Keratinocyte (primary cell): Measurements from ENCODE around the gene PKLR. TPM values are rescaled to one million over a fixed set of nuclear protein-coding genes. Genes with fewer than 3 reads are reported as not detected.

Experiments
- DNase-seq: peaks from one replicate; pipeline ENCODE4 v3.0.0-alpha.2; 2011; ENCODE audit warnings: low read depth, missing footprints, low spot score
- FAIRE-seq: peaks from 2 replicates; lab custom pipeline; 2011; peaks lifted over from hg19 to GRCh38; lab: Jason Lieb, UNC
- H2AFZ ChIP-seq: 2 replicates; pipeline ENCODE4 v1.6.0; 2012; ENCODE audit warnings: low read length, control low read depth, inconsistent platforms; ENCODE audit not compliant: control insufficient read depth
- H3K27ac ChIP-seq: 2 replicates; pipeline ENCODE4 v1.5.1; 2011; ENCODE audit warnings: low read length; ENCODE audit not compliant: control insufficient read depth, insufficient read depth
- H3K27me3 ChIP-seq: 3 replicates; pipeline ENCODE4 v1.6.0; 2011; ENCODE audit warnings: low read length; ENCODE audit not compliant: control insufficient read depth, insufficient read depth; ENCODE audit errors: extremely low read depth
- H3K36me3 ChIP-seq, 2 experiments: 2 replicates in 1 of 2; 3 replicates in 1 of 2; pipeline ENCODE4 v1.5.1; 2011; ENCODE audit warnings: low read length in 2 of 2, mild to moderate bottlenecking in 1 of 2; ENCODE audit not compliant: control insufficient read depth in 2 of 2, insufficient read depth in 2 of 2; ENCODE audit errors: extremely low read depth in 1 of 2
- H3K4me1 ChIP-seq: 3 replicates; pipeline ENCODE4 v1.5.1; 2011; ENCODE audit warnings: low read length; ENCODE audit not compliant: control insufficient read depth, insufficient read depth; ENCODE audit errors: extremely low read depth
- H3K4me2 ChIP-seq: 3 replicates; pipeline ENCODE4 v1.6.0; 2011; ENCODE audit warnings: low read depth, low read length; ENCODE audit not compliant: control insufficient read depth, insufficient read depth; ENCODE audit errors: extremely low read depth
- H3K4me3 ChIP-seq, 3 experiments: fragments of 200-600 bp in 1 of 3; sonication (generic) in 1 of 3; 2 replicates in 2 of 3; 3 replicates in 1 of 3; pipeline ENCODE4 v1.5.1; 2011 to 2016; ENCODE audit warnings: low read length in 3 of 3, mild to moderate bottlenecking in 3 of 3, control low read depth in 2 of 3, inconsistent platforms in 1 of 3, low read depth in 1 of 3, mixed read lengths in 1 of 3, mixed run types in 1 of 3, moderate library complexity in 1 of 3; ENCODE audit not compliant: control insufficient read depth in 2 of 3, insufficient read depth in 2 of 3; ENCODE audit errors: extremely low read depth in 1 of 3
- H3K79me2 ChIP-seq: 2 replicates; pipeline ENCODE4 v1.6.0; 2012; ENCODE audit warnings: low read length; ENCODE audit not compliant: control insufficient read depth, insufficient read depth
- H3K9ac ChIP-seq: 3 replicates; pipeline ENCODE4 v1.6.0; 2011; ENCODE audit warnings: low read length; ENCODE audit not compliant: control insufficient read depth, insufficient read depth; ENCODE audit errors: extremely low read depth
- H3K9me1 ChIP-seq: 3 replicates; pipeline ENCODE4 v1.6.0; 2011; ENCODE audit warnings: low read length; ENCODE audit not compliant: control insufficient read depth, insufficient read depth; ENCODE audit errors: extremely low read depth
- H3K9me3 ChIP-seq: 2 replicates; pipeline ENCODE4 v1.5.1; 2012; ENCODE audit warnings: low read depth, low read length; ENCODE audit not compliant: control insufficient read depth
- H4K20me1 ChIP-seq: 3 replicates; pipeline ENCODE4 v1.6.0; 2011; ENCODE audit warnings: low read length; ENCODE audit not compliant: control insufficient read depth, insufficient read depth; ENCODE audit errors: extremely low read depth
- CTCF ChIP-seq, 3 experiments: IDR thresholded peaks in 1 of 3; conservative IDR thresholded peaks in 1 of 3; optimal IDR thresholded peaks in 1 of 3; 2 replicates in 2 of 3; 3 replicates in 1 of 3; pipeline versions ENCODE3 to v1.5.1; 2011; ENCODE audit warnings: low read length in 3 of 3, mild to moderate bottlenecking in 3 of 3, moderate library complexity in 2 of 3, control low read depth in 1 of 3, inconsistent platforms in 1 of 3; ENCODE audit not compliant: insufficient read depth in 2 of 3; ENCODE audit errors: extremely low read depth in 1 of 3
- EZH2 ChIP-seq: IDR thresholded peaks from one replicate; pipeline ENCODE4 v1.6.1; 2012; ENCODE audit warnings: inconsistent platforms, mild to moderate bottlenecking, low read length, moderate library complexity
- dilution Hi-C: fragments of 300-500 bp; cut with MboI; formaldehyde crosslinking; loops from one replicate; pipeline ENCODE4 v1.7.0; 2020; ENCODE audit warnings: low sequenced_read_pairs; ENCODE audit not compliant: extremely low pct_ligation_motif_present
- polyA plus RNA-seq, 5 experiments: library from polyadenylated mRNA; depleted of rRNA in 3 of 5; stranded (reverse) in 3 of 5; stranded (forward) in 1 of 5; unstranded in 1 of 5; fragments of >200 nt; gene quantifications; 1 replicate in 1 of 5; 2 replicates in 3 of 5; 3 replicates in 1 of 5; pipeline versions ENCODE4 v1.2.1 to v1.2.3, GENCODE V29; 2011 to 2012; ENCODE audit warnings: missing spikeins in 2 of 5, low read depth in 1 of 5, low replicate concordance in 1 of 5

Gene PKLR
- polyA plus RNA-seq, 1 donor (not counting 4 experiments of a cell fraction or from before 2014, with no cell fraction given): 0.03 TPM

GRCh38 chr1:155324037-155324716, 22.9 kb upstream of the PKLR start:
- H3K4me3 ChIP-seq: peak overlapping the region; percentile 78 to 90 (median 82)
- FAIRE-seq (peak; percentile 62), DNase-seq (peak; percentile 88)
- no peaks in the 10 kb centered on the region for H3K9me1 ChIP-seq
- H3K9ac ChIP-seq: peak overlapping the region; percentile 82
- peaks cover 15% of the 10 kb centered on the region for H4K20me1 ChIP-seq
- TF ChIP-seq CTCF (optimal IDR thresholded peaks at IDR 0.05 in 1 of 3, IDR thresholded peaks at IDR 0.05 in 1 of 3, conservative IDR thresholded peaks at IDR 0.05 in 1 of 3; ENCODE audit: extremely low read depth in 1 of 3, insufficient read depth in 2 of 3, low read length in 3 of 3): no peak
- no peak for TF ChIP-seq EZH2
- peaks cover 23 to 34% of the 10 kb centered on the region in 2 experiments for H3K36me3 ChIP-seq
- peaks cover 16% of the 10 kb centered on the region for H3K79me2 ChIP-seq
- H3K27ac ChIP-seq: peak overlapping the region; percentile 84
- H3K27me3 ChIP-seq: no peaks in the 10 kb centered on the region
- dilution Hi-C loops: no loop called here
- H3K9me3 ChIP-seq: no peaks in the 10 kb centered on the region
- H3K4me1 ChIP-seq: peaks cover 17% of the 10 kb centered on the region
- H3K4me2 ChIP-seq: peak overlapping the region; percentile 96
- peak overlapping the region; percentile 80 for H2AFZ ChIP-seq

- Histone ChIP-seq H3K9ac (peak overlapping the region; percentile 82), H3K4me2 (peak overlapping the region; percentile 96), H3K27ac (peak overlapping the region; percentile 84), H3K9me1 (no peaks in the 10 kb centered on the region), H3K4me1 (peaks cover 17% of the 10 kb centered on the region), H2AFZ (peak overlapping the region; percentile 80), H3K36me3 (peaks cover 27 to 38% of the 10 kb centered on the region in 2 experiments), H3K79me2 (peaks cover 16% of the 10 kb centered on the region), H3K27me3 (no peaks in the 10 kb centered on the region), H3K4me3 (peak overlapping the region; percentile 78 to 90 (median 82)), H4K20me1 (peaks cover 15% of the 10 kb centered on the region), H3K9me3 (no peaks in the 10 kb centered on the region)
- FAIRE-seq (no peak), DNase-seq (peak; percentile 65)
- TF ChIP-seq EZH2: no peak
- no peak for TF ChIP-seq CTCF (optimal IDR thresholded peaks at IDR 0.05 in 1 of 3, IDR thresholded peaks at IDR 0.05 in 1 of 3, conservative IDR thresholded peaks at IDR 0.05 in 1 of 3; ENCODE audit: extremely low read depth in 1 of 3, insufficient read depth in 2 of 3, low read length in 3 of 3)
- dilution Hi-C loops: no loop called here
These were observed 22.4 kb upstream of the PKLR start for GRCh38 chr1:155323729-155324036.
